ENCODE results near the gene MROH8.

- TF ChIP-seq CTCF (IDR thresholded peaks at IDR 0.05; ENCODE audit: low read length), result no peak
- no peak for TF ChIP-seq EZH2 (IDR thresholded peaks at IDR 0.05; ENCODE audit: borderline replicate concordance, low read length)
Measured at GRCh38 chr20:37072293-37073196, 106.8 kb downstream of the MROH8 start.

All from OCI-LY1 (cell line).